Adrenal gland (tissue), 12 donors: ENCODE measurements around the gene MIOX. TPM values are rescaled to one million over a fixed set of nuclear protein-coding genes. Genes with fewer than 3 reads are reported as not detected.

Experiments
- DNase-seq, 7 donors: peaks; one replicate each; pipeline ENCODE4 v3.0.0-alpha.2; 2019 to 2020
- H3K27ac ChIP-seq, 5 donors: fragments of 200-600 bp; sonication (generic) in 4 of 5; 1 replicate in 3 of 5; 2 replicates in 2 of 5; pipeline versions ENCODE4 v1.5.1 to v1.8.0; 2016 to 2020; ENCODE audit warnings: mild to moderate bottlenecking in 1 of 5
- H3K27me3 ChIP-seq: fragments of 200-600 bp; 2 replicates; pipeline ENCODE4 v1.8.0; 2021
- H3K36me3 ChIP-seq, 2 donors: fragments of 200-600 bp; replicated peaks in 1 of 2; 1 replicate in 1 of 2; 2 replicates in 1 of 2; pipeline versions ENCODE4 v1.5.1 to v1.8.0; 2018 to 2022
- H3K4me1 ChIP-seq, 2 donors: fragments of 200-600 bp; replicated peaks in 1 of 2; 1 replicate in 1 of 2; 2 replicates in 1 of 2; pipeline versions ENCODE4 v1.5.1 to v1.8.0; 2018 to 2021
- H3K4me3 ChIP-seq, 4 donors: fragments of 200-600 bp; sonication (generic) in 3 of 4; one replicate each; pipeline ENCODE4 v1.5.1; 2016 to 2018
- H3K9me3 ChIP-seq, 3 donors: fragments of 200-600 bp; sonication (generic) in 1 of 3; replicated peaks in 1 of 3; 1 replicate in 2 of 3; 2 replicates in 1 of 3; pipeline versions ENCODE4 v1.5.1 to v1.8.0; 2016 to 2021
- CTCF ChIP-seq, 6 experiments: fragments of 450-650 bp in 4 of 6; fragments of 200-600 bp in 2 of 6; sonication (generic) in 1 of 6; IDR thresholded peaks; 1 replicate in 5 of 6; 2 replicates in 1 of 6; pipeline versions ENCODE4 v1.5.1 to v1.8.0; 2016 to 2021; ENCODE audit warnings: antibody characterized with exemption in 6 of 6, mild to moderate bottlenecking in 2 of 6, moderate library complexity in 1 of 6
- POLR2A ChIP-seq, 2 donors: fragments of 450-650 bp; IDR thresholded peaks; one replicate each; pipeline ENCODE4 v1.6.1; 2017; ENCODE audit warnings: antibody characterized with exemption in 2 of 2, mild to moderate bottlenecking in 2 of 2, moderate library complexity in 1 of 2
- WGBS, 4 donors: extraction: QIAGEN DNeasy Blood & Tissue Kit in 2 of 4; methylation state at CpG; one replicate each; pipeline versions ENCODE4 v1.1.5 to v1.1.7; 2013 to 2017; 5-methylcytosine and 5-hydroxymethylcytosine counted together
- intact Hi-C, 2 donors: fragments of 100-400 bp; cut with DNase I; formaldehyde crosslinking; loops; one replicate each; pipeline versions ENCODE4 v1.14.1 to v1.15.0; 2022 to 2023
- polyA plus RNA-seq, 3 donors: library from polyadenylated mRNA; stranded (reverse); fragments of 200-250 nt in 2 of 3; fragments of 350-450 nt in 1 of 3; fragmentation: Illumina TruSeq in 1 of 3; extraction: RNeasy Lipid Tissue Mini Kit (QIAGEN cat#74804) in 1 of 3; gene quantifications; one replicate each; pipeline ENCODE4 v1.2.3, GENCODE V29; 2013 to 2014
- total RNA-seq, 9 donors: library from RNA; depleted of rRNA in 4 of 9; stranded (reverse); fragments of >200 nt in 4 of 9; fragments of 120-200 nt in 1 of 9; fragmentation: NEBNext Ultra II Directional in 1 of 9; extraction: Animal tissue kit (Norgen Biotek cat#: 25700) in 1 of 9; gene quantifications; one replicate each; pipeline versions ENCODE4 v1.1.0 to v1.2.4, GENCODE V29; 2013 to 2023
- donor health status: healthy with polysubstance abuse.
- donor health status: Bipolar disorder and iron deficiency.
- donor health status: DM: yes; HTN: yes; CAD: no.
- donor health status: DM: no; HTN: no; CAD: no.
- donor health status: DM: no; HTN: no; CAD: no.
- donor health status: DM: yes; HTN: yes; CAD: no.

The MIOX gene
- total and polyA plus RNA-seq, 12 donors = not detected

- H3K4me1 ChIP-seq = peaks cover 8 to 25% of the 10 kb centered on the region in 2 donors
- WGBS, 4 donors = 83 to 93% (median 89%) methylated on average over 6 to 14 of the region's 14 CpGs; no CpG with 5 or more reads in 1 of the 4 donors
Measured at GRCh38 chr22:50505276-50505775, 18.7 kb downstream of the MIOX start.

DNA sequence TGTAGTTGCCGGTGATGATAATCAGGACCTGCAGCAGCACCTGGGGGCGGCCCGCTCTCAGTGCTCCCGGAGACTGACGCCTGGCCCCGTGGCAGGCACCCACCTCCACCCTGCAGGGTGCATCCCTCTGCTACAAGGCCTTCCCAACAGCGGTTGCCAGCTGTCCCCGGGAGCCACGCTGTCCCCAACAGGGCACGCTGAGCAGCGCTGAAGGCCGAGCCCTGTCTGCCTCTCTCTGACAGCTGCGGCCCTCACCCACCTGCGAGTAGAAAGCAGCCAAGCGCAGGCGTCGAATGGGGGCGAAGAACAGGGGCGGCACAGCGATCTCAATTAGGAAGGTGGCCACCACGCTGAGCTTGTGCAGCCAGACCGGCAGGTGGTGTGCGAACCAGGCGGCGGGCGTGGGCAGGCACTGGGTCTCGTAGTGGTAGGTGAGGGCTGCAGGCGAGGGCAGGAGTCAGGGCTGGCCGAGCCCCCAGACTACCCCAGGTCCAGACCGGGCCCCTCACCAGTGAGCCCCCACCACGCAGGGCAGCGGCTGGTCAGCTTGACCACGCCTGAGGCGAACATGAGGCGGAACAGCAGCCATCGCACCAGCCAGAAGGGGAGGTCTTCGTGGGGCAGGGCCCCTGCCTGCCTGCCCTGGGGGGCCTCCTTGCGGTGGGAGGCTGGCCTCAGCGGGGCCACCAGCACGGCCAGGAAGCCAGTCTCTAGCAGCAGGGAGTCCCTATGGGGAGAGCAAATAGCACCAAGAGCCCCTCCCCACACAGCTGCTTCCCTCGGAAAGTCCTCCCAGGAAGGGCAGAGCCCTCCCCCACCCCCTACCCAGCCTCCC, 19.3 kb downstream of the MIOX start:
- no peak overlapping the region for H3K27ac ChIP-seq
- H3K9me3 ChIP-seq = no peaks in the 10 kb centered on the region
- peaks cover 0 to 32% of the 10 kb centered on the region in 2 donors for H3K36me3 ChIP-seq
- WGBS, 4 donors = 90 to 94% (median 92%) methylated on average over 15 to 41 of the region's 41 CpGs
- peak in 4 of 7 donors; percentile 26 to 58 (median 47) for DNase-seq
- H3K27me3 ChIP-seq = no peaks in the 10 kb centered on the region
- peak overlapping the region in 2 of 4 donors; percentile 77 to 88 for H3K4me3 ChIP-seq
- H3K4me1 ChIP-seq = peaks cover 8 to 25% of the 10 kb centered on the region in 2 donors
- no peak for TF ChIP-seq CTCF (IDR thresholded peaks at IDR 0.05)
- no peak for TF ChIP-seq POLR2A (IDR thresholded peaks at IDR 0.05)
- intact Hi-C loops = no loop called here

More at GRCh38 chr22:50505276-50505775, 18.7 kb downstream of the MIOX start:
- TF ChIP-seq POLR2A (IDR thresholded peaks at IDR 0.05) (no peak), CTCF (IDR thresholded peaks at IDR 0.05) (no peak)
- peak in 2 of 7 donors; percentile 17 to 38 for DNase-seq
- H3K27me3 ChIP-seq = no peaks in the 10 kb centered on the region
- intact Hi-C loops = no loop called here
- H3K36me3 ChIP-seq = peaks cover 0 to 32% of the 10 kb centered on the region in 2 donors
- H3K4me3 ChIP-seq = no peak overlapping the region
- no peaks in the 10 kb centered on the region for H3K9me3 ChIP-seq
- no peak overlapping the region for H3K27ac ChIP-seq

GRCh38 chr22:50506611-50507420, 20.2 kb downstream of the MIOX start:
- peak overlapping the region in 4 of 5 donors; percentile 60 to 97 (median 74) for H3K27ac ChIP-seq
- intact Hi-C loops = no loop called here

More at GRCh38 chr22:50506611-50507420, 20.2 kb downstream of the MIOX start:
- Histone ChIP-seq H3K4me1 (peaks cover 8 to 25% of the 10 kb centered on the region in 2 donors), H3K9me3 (no peaks in the 10 kb centered on the region), H3K27me3 (no peaks in the 10 kb centered on the region), H3K36me3 (peaks cover 0 to 32% of the 10 kb centered on the region in 2 donors), H3K4me3 (peak overlapping the region; percentile 71 to 88 (median 82))
- 22 to 52% (median 29%) methylated on average over 7 to 21 of the region's 21 CpGs for WGBS, 4 donors
- peak in 4 of 7 donors; percentile 54 to 71 (median 60) for DNase-seq
- TF ChIP-seq CTCF (IDR thresholded peaks at IDR 0.05) (no peak), POLR2A (IDR thresholded peaks at IDR 0.05) (no peak)
